Activated CD4-positive, alpha-beta T cell treated with anti-CD3 and anti-CD28 coated beads, Interleukin-10, Interleukin-2, amounts not matched to agents 100 ng/mL and 50 ng/mL, durations not matched to agents 16 hours and 8 hours (primary cell): ENCODE results near the gene MAP3K15.

Experiments
- DNase-seq: peaks from one replicate; pipeline ENCODE4 v3.0.0-alpha.2; 2020

The MAP3K15 gene

DNA sequence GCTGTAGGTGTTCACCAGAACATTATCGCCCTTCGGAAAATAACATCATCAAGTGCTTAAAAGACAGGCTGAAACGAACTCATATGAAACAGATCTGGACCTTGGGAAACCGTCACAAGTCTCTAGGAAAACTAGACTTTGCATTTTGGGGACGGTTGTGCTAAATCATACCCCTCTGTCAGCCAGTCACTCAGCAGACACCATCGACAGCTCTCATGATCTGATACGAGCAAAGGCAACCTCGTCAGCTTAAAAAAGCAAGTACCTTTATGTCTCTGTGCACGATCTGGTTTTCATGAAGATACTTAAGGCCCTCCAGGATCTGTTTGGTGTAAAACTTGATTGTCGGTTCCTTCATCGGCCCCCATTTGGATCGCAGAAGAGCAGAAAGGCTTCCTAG is 123.2 kb downstream of the MAP3K15 start:
- no peak for DNase-seq

DNA sequence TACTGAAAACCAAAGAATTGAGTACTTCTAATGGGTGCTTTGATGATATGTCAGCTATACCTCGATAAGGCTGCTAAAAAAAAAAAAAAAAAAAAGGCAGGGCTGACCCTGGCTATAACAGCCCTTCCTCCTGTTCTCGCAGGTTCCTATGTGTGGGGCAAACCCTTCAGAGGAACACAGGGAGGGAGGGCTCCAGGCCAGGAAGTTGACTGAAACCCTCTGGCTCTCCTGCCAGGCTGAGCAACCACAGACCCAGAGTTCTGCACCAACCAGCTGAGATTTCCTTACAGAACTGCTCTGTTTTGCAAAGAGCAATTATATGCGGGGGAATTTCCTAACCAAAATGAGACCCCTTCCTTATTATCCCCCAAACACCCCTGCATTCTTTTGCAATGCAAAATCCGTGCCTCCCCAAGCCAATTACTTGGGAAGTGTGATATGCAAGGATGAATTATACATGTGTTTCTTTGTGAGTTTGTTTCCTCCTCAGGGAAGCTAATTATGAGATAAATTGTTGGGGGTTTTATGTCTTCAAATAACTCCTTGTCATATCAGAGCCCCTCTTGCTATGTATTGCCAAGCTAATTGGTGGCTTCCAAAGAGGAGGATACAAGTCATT is 126.0 kb downstream of the MAP3K15 start:
- DNase-seq: no peak

DNA sequence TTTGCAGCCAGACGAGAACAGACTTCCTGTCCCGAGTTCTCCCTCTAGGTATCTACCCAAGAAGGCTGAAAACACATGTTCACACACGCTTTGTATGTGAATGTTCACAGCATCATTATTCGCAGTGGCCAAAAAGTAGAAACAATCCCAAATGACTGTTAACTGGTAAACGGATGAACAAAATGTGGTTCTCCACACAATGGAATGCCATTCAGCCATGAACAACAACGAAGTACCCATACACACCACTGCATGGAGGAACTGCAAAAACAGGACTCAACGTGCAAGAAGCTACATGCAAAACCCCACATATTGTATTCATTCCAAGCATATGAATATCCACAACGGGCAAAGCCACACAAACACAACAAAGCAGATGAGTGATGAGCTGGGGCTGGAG is 126.6 kb downstream of the MAP3K15 start:
- no peak for DNase-seq

DNA sequence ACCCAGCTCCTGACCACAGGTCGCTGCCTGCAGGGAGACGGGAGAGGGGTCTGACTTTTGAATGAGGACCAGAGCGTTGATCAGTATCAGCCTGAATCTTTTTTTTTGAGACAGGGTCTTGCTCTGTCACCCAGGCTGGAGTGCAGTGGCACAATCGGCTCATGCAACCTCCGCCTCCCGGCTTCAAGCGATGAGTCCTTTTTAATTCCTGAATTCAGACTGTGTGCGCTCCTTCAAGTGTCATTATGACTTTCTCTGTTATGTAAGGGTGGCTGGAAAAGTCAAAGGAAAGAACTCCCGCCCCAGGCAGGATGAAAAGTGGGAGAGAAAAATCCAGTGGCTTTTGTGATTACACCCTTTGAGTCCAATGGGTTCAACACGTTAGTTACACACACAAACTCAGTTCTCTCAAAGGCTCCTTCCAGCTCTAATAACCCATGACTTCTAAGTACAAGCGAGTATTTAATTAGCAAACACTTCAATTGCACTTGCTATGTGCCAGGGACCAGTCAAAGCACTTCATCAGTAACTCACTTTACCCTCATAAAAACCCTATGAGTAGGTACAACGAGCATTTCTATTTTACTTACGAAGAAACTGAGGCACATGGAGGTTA is 127.1 kb downstream of the MAP3K15 start:
- DNase-seq: no peak

DNA sequence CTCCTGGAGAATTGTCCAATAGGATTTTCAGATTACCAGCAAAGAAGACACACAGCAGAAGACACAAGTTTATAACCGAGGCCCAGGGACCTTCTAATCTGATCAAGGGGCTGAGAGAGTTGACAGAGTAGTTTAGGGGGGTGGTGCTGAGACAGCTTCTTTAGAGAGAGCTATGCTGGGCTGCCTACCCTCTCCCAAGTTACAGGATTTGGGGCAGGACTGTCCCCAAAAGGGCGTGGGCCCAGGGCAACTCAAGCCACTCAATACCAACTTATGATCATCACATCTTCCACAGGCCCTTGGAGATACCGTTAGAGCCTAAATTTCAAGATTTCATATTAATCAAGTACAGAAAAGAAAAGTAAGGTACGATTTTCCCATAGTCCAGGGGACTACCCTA is 128.6 kb downstream of the MAP3K15 start:
- DNase-seq: no peak

DNA sequence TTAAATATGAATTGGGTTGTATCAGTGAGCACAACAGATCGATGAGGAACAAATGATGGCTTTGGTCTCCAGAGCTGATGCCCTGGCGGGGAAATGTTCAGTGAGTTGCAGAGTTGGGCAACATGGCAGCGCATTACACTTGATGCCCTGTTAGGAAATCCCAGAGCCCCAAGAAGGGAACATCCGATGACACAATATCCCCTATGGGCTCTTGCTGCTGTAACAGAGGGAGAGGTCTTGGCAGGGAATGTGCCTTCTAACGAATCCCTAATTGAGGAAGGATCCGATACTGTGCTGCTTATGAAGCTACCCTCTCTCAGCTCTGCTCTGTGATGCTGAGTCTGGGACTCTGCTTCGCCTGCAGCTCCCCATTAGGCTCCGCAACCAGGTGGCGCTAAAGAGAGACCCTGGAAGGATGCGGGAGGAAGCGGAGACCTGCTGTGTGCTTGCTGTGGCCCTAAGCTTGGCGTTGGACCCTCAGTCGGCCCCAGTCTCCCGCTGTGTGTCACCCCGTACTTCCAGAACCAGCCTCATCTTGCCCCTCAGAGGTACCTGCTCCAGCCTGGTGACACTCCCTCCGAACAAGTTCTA is 132.7 kb downstream of the MAP3K15 start:
- peak; percentile 54 for DNase-seq

DNA sequence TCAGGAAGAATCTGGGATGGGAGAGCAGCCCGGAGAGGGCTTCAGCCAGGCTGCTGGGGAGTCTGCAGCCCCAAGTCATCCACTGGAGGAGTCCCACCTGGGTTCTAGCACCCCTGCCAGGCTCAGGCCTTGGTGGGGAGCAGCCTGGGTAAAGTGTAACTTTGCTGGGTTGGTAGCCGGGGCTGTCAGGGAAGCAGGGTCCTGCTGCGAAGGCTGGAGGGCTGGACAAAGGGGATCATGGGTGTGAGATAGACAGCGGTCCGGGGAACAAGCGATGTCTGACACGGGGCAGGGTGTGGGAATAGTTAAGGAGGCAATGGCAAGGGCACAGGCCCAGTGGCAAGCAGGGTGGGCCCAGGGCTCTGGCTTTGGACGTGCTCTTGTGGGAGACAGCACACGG is 134.0 kb downstream of the MAP3K15 start:
- no peak for DNase-seq

DNA sequence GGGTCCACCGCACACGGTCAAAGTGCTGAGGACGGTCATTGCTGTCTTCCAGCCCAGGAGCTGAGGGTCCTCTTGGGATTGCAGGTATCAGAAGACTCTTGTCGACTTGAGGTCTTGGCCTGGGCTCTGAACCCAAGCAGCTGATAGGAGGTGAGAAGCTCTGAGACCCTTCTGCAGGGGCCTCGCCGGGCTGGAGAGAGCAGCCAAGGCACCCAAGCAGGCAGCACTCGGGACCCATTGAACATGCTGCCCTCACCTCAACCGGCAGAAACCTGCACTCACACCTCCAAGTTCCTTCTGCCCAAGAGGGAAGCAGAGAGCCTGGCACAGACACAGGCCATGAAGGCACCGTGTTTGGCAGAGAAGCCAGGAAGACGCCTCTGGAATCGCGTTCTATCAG is 137.5 kb downstream of the MAP3K15 start:
- DNase-seq: no peak

DNA sequence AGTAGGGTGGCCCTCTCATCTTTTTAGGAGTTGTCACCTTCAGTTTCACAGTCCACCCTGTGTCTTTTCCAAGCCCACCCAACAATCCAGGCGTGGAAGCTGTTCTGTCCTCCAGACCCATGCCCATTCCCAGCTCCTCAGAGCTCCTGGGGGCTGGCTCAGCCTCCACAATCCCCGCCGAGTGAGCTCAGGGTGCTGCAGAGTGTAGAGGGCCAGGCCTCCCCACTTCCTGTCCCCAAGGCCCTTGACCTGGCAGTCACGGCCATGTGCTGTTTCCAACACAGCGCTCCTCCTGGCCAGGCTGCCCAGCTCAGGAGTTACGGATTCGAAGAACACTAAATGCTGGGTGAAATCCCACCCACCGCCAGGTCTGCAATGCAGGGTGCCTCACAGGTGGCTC is 139.8 kb downstream of the MAP3K15 start:
- no peak for DNase-seq

DNA sequence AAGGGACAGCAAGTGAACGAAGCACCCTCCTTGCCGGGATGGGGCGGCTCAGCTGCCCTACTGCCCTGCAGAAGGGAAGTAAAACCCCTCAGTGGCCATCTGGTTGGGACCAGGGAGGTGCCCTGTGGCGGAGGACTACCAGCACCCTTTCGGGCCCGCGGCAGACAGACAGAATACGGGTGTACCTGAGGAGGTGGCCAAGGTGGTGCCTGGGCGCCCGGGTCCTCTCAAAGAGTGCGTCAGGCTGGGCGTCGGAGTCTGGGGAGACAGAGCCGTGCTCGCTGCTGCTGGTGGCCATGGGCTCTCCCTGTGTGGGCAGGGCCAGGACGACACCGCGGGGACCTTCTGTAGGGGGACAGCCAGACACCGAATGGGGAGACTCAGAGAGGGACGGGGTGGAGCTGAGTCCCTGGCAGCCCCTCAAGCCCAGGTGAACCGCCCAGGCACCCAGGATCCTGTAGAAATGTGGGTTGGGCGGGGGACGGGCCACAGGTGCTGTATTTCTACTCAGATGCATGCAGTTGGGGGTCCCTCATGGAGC is 141.9 kb downstream of the MAP3K15 start:
- no peak for DNase-seq

DNA sequence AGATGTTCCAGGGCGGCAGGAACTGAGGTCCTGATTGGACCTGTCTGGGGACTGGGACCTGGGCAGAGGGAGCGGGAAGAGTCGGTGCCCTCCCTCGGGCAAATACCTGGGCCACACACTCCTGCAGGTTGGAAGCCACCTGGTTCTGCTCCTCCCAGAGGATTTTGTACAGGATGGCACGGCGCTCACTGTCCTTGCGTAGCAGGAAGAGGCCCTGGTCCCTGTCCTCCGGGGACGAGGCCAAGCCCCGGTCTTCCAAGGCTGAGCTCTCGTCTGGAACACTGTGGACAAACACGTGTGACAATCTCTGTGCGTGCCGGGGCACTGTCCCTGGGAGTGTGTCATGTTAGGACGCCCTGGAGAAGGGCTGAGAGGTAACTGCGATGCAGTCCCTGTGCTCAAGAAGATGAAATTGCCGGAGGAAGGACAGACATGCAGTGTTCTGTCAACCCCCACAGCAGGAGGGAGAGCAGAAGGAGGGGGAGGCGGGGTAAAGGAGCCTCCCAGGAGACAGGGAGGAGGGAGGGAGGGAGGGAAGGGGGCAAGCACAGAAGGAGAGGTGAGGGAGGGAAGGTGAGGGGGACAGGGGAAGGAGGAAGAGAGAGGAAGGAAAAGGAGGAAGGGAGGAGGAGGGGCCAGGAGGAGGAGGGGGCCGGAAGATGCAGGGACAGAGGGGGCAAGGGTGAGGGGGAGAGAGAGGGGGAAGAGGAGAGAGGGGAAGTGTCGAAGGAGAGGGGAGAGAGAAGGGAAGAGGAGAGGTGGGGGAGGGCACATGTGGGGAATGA is 142.6 kb downstream of the MAP3K15 start:
- no peak for DNase-seq

DNA sequence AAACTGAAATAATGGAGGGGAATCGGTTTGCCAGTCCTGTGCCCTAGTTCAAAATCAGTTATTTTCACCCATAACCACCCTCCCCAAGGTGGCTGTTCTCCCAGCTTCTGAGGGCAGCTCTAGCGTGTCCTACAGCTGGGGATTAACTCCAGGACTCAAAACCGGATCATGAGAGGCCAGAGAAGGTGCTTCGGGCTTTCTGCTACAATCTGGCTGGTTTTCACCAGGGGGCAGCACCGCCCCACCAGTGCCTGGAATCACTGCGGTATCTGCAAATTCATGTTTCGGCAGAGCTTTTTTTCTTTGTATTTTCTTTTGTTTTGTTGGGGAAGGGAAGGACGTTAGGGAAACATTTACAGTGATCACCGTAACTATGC is 143.2 kb downstream of the MAP3K15 start:
- DNase-seq: peak; percentile 71

DNA sequence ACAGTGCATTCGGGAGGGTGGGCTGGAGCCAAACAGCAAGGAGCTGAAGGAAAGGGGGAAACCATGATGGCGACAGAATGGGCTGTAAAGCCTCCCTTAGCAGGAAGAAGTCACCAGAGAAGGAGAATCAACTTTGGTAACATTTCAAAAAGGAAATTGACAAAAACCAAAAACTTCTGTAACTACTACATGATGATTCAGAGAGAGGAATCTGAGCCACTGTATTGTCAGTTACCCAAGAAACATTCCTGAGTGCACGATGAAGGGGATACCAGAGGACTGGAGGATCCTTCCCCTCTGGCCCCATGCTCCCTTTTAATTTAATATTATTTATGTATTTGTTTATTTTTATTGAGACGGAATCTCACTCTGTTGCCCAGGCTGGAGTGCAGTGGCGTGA is 145.2 kb downstream of the MAP3K15 start:
- no peak for DNase-seq

DNA sequence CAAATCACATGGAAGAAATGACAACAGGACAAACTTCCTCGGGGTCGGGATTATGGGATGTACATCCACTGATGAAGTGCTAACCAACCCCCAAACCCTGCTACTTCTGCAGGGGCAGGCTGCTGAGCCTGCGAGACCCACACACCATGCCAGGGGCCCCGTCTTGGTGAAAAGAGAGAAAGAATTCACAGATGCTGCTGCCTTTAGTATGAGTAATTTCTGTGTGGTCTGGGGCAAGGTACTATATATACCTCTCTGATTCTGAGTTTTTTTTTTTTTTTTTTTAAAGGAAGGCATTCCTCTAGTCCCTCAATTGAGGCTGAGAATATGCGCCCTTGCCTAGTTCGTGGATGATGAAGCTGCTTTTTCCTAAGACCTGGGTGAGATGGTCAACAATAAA is 146.7 kb downstream of the MAP3K15 start:
- no peak for DNase-seq

DNA sequence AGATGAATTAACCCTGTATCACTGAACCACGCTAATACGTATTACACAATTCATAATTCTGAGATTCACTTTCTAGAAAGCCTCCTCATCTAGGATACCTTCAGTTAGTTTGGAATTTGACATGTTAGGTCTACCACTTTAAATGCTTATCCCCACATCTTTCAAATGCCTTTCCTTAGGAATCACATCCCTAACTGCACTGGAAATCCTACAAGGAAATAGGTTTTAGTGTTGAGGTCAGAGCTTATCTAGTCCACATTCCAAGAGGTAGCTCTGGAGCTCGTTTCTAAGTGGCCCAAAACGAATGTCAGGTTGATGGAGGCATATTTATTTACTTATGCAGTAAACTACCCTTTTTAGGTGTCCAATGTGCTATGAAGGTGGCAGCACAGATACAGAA is 153.6 kb downstream of the MAP3K15 start:
- no peak for DNase-seq

DNA sequence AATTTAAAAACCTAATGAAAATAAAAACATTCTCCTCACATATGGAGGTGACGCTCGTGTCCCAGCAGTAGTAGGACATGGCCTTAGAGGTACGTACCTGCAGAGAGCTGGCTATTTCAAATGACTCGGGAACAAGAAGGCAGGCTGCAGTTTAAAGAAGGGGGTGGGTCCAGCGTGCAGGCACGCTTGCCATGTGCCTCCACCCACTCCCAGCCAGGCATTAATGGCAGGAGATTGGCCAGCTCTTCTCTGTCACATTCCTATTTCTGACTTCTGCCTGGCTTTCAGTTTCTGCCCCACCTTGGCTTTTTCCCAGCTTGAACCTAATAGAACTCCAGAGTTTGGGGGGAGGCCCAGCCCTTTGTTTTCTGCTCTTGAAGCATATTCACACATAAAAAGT is 154.4 kb downstream of the MAP3K15 start:
- no peak for DNase-seq

DNA sequence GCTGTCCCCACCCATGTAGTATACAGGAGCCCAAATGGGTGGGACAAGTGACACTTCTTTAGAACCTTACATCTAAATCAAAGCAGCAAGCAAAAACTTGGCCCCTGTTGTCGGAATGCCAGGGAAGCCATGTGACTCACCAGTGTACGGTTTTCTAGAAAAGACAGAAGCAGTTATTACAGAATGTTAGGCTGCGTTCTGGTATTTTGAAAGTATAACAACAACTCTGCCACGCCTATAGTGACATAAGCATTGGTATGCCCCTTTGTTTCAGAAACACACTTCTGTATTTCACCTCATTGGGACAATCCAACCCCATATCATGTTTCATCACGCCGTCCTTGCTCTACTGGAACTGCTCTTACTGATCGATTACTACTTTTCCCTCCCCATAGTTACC is 156.8 kb downstream of the MAP3K15 start:
- DNase-seq: no peak

DNA sequence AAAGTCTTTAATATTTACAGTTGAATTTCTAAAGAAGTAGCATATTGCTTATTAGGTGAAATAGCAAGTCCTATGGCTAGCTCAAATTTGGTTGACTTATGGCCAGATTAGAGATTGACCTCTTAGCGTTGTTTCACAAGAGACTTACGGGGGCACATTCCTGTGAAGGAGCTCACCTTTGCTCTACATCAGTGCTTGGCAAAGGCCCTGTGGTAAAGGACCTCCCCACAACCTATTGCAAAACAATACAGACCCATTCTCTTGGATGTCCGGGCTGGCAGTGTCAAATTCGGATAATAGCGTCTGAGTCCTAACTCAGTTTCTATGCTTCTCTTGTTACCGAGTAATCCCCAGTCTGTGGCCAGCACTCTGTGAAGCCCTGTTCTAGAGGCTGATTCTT is 160.7 kb downstream of the MAP3K15 start:
- DNase-seq: no peak

DNA sequence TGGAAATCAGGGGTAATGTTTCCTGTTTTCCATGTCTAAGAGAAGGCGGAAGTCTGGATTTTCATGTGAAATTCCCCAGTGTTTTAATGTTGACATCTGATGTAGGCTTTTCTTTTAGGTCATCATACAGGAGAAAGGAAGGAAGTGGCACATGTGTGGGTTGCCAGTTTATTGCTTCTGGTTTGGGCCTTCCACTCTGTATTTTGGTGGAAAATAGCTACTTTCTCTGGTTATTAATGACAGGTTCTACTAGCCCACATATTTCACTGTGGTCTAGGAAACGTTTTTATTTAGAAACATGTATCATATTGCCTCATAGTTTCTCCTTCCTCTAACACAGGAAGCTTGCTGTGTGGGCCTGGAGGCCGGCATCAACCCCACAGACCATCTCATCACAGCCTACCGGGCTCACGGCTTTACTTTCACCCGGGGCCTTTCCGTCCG is 164.3 kb downstream of the MAP3K15 start:
- DNase-seq: peak; percentile 44

DNA sequence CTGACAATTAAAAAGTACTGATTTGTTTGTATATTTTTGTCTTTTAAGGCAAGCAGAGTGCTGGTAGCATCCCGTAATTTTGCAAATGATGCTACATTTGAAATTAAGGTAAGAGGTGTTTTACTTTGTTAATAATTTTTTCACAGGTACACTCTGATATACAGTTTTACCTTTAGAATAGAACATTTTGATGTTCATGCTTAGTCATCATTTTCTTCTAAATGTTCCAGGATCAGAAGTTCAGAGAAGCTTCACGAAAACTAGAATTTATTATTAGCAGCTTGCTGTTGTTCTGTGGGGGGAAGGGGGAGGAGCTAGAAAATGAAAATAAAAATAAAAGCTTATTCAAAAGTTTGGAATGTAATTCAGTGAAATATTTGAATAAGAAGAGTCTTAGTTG is 166.0 kb downstream of the MAP3K15 start:
- no peak for DNase-seq

DNA sequence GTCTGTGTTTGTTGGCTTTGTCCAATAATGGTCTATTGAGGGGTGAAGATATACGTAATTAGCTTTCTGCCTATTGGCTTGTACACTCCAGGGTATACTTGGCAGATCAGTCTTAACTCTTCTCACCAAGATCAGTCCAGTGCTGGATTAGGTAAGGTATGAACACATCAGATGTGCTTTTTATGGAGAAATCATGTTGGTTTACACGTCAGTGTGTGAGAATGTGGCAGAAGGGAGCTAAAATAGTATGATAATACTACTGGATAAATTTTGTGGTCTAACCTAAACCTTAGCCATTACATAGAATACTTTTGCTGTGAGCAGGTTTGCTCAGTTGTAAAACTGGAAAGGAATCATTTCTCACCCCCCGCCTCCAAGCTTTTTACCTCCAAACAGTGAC is 167.4 kb downstream of the MAP3K15 start:
- DNase-seq: no peak

DNA sequence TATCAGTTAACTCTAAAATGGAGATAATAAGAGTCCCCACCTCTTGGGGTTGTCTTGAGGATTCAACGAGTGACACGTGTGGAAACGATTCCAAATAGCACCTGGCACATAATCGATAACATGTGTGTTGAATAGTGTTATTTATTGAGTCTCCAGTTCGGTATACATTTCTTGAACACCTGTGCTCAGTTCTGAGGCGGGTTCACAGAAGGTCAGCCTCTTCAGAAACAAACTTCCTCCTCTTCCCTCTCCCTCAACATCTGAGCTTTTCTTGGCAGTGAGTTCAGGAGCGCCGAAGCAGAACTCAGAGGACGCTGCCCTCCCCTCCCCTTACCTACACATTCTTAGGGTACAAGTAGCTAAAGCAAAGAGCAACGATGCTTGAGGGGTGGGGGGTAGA is 170.6 kb downstream of the MAP3K15 start:
- DNase-seq: no peak

DNA sequence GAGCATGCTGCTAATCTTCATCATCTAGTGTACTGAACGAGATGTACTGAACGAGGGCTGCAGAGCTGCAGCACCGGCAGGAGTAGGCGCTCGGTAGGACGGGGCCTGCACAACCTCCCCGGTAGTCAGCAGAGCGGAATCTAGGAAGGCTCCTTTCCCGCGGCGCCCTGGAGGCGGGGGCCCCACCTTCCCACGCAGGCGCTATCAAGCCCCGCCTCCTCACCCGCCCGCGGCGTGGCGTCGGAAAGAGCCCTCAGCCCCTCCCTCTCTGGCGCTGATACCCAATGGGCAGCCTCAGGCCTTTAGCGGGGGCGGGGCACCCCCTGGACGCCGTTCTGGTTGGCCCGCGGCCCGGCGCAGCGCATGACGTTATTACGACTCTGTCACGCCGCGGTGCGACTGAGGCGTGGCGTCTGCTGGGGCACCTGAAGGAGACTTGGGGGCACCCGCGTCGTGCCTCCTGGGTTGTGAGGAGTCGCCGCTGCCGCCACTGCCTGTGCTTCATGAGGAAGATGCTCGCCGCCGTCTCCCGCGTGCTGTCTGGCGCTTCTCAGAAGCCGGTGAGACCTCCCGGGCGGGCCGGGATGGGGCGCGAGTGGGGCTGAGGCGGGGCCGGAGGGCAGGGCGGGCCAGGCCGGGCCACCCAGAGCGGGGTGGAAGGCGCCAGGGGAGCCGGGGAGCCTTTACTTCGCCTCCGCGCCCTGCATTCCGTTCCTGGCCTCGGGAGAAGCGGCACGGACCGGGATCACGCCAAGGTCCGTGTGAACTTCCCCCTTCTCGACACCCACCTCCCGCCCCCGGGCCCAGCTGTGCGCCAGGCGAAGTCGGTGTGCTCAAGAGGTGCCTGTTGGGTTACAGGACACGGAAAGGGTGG is 171.5 kb downstream of the MAP3K15 start, which contains the start of gene PDHA1:
TSS of gene PDHA1 (plus strand) at position 393 of the 874 bp plus-strand sequence. CDS start at position 504, 111 bp downstream.
- peak; percentile 95 for DNase-seq
